HepG2 (cell line): ENCODE results near the gene DNM3.

ENCODE experiments used
- ATF7 ChIP-seq, 2 experiments: fragments of 450-650 bp in 1 of 2; sonication (generic) in 1 of 2; formaldehyde crosslinking in 1 of 2; IDR thresholded peaks; 2 replicates each; pipeline versions ENCODE4 v1.4.0 to v1.6.1; 2016 to 2020; ENCODE audit warnings: antibody characterized with exemption in 1 of 2, mild to moderate bottlenecking in 1 of 2, missing genetic modification reagents in 1 of 2
- HCFC1 ChIP-seq: fragments of 150-350 bp; IDR thresholded peaks from 2 replicates; pipeline ENCODE4 v1.6.1; 2014; ENCODE audit warnings: low read depth, low read length
- NPAS2 ChIP-seq: sonication (generic); formaldehyde crosslinking; IDR thresholded peaks from 2 replicates; pipeline ENCODE4 v1.8.0; 2022; ENCODE audit warnings: mild to moderate bottlenecking, missing genetic modification reagents, borderline replicate concordance
- SIN3A ChIP-seq: IDR thresholded peaks from 2 replicates; pipeline ENCODE4 v1.6.1; 2011; ENCODE audit warnings: low read depth, mild to moderate bottlenecking, control low read depth, low read length, borderline replicate concordance
- SRY ChIP-seq: sonication (generic); formaldehyde crosslinking; IDR thresholded peaks from 2 replicates; pipeline ENCODE4 v1.8.0; 2022; ENCODE audit warnings: mild to moderate bottlenecking, missing genetic modification reagents
- TP53 ChIP-seq: sonication (generic); formaldehyde crosslinking; conservative IDR thresholded peaks from 2 replicates; pipeline ENCODE4 v1.4.0; 2020; ENCODE audit warnings: missing genetic modification reagents
- TF ChIP-seq, protein P1 (sequence below): sonication (generic); formaldehyde crosslinking; IDR thresholded peaks from 2 replicates; pipeline ENCODE4 v1.8.1; 2023; ENCODE audit warnings: mild to moderate bottlenecking, missing genetic modification reagents
- TF ChIP-seq, protein P2 (sequence below): sonication (generic); formaldehyde crosslinking; IDR thresholded peaks from 2 replicates; pipeline ENCODE4 v1.4.0; 2020; ENCODE audit warnings: missing genetic modification reagents

DNA sequence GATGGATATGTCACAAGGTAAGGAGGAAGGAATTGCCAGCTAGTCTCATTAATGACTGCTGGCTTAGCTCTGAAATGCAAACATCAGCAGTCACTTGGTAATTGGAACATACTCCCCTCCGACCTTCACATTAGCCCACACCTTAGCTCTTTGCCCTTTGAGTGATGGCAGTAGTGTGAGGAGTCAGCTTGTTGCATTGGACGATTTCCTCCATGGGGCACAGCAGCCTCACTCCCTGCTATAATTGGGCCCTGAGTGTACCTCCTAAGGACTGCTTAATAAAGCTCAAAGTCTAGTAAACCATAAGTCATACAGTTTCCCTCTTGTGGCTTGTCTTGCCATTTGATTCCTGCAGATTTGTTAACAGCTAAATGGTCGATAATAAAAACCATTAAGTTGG, 40.4 kb upstream of the DNM3 start:
- TF ChIP-seq ATF7 (IDR thresholded peaks at IDR 0.05) (no peak), ATF7 (CRISPR knock-in tag; IDR thresholded peaks at IDR 0.05) (no peak), NPAS2 (CRISPR knock-in tag) (no peak), HCFC1 (no peak), SIN3A (no peak), SRY (CRISPR knock-in tag) (no peak), TP53 (CRISPR knock-in tag) (no peak)
- TF ChIP-seq, protein P1, sequence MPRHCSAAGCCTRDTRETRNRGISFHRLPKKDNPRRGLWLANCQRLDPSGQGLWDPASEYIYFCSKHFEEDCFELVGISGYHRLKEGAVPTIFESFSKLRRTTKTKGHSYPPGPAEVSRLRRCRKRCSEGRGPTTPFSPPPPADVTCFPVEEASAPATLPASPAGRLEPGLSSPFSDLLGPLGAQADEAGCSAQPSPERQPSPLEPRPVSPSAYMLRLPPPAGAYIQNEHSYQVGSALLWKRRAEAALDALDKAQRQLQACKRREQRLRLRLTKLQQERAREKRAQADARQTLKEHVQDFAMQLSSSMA (CRISPR knock-in tag): no peak
- TF ChIP-seq, protein P2, sequence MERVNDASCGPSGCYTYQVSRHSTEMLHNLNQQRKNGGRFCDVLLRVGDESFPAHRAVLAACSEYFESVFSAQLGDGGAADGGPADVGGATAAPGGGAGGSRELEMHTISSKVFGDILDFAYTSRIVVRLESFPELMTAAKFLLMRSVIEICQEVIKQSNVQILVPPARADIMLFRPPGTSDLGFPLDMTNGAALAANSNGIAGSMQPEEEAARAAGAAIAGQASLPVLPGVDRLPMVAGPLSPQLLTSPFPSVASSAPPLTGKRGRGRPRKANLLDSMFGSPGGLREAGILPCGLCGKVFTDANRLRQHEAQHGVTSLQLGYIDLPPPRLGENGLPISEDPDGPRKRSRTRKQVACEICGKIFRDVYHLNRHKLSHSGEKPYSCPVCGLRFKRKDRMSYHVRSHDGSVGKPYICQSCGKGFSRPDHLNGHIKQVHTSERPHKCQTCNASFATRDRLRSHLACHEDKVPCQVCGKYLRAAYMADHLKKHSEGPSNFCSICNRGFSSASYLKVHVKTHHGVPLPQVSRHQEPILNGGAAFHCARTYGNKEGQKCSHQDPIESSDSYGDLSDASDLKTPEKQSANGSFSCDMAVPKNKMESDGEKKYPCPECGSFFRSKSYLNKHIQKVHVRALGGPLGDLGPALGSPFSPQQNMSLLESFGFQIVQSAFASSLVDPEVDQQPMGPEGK (CRISPR knock-in tag): no peak
